Measurements from ENCODE around the gene R3HDM4. TPM values are rescaled to one million over a fixed set of nuclear protein-coding genes. Genes with fewer than 3 reads are reported as not detected.

R3HDM4 gene
- total and polyA plus RNA-seq, 9 of the 15 experiments (the other 6 are each of a cell fraction or from before 2014, with no cell fraction given): 3.2 to 154 (median 59.0) TPM

GRCh38 chr19:892894-893689 lies 19.9 kb downstream of the R3HDM4 start, which contains the start of the genes MED16 and RNU6-9 (continued):
- TF ChIP-seq GMEB1 (CRISPR knock-in tag; IDR thresholded peaks at IDR 0.05) (no peak), HDAC8 (tag; IDR thresholded peaks at IDR 0.05) (no peak), KLF1 (tag; IDR thresholded peaks at IDR 0.05) (no peak), ZNF764 (CRISPR knock-in tag; IDR thresholded peaks at IDR 0.05; ENCODE audit: low read depth) (no peak), POLR2AphosphoS5 (IDR thresholded peaks at IDR 0.05; ENCODE audit: control insufficient read depth, insufficient read depth, low read depth, low read length) (peak; percentile 33; the same call in 1 of the 2 replicates), TAL1 (IDR thresholded peaks at IDR 0.05) (no peak), SOX6 (IDR thresholded peaks at IDR 0.05) (0 out of 2 replicates have a peak, but pooled peaks have one; percentile 51), ZNF175 (CRISPR knock-in tag; IDR thresholded peaks at IDR 0.05; ENCODE audit: low read depth) (0 out of 2 replicates have a peak, but pooled peaks have one; percentile 52), DMBX1 (CRISPR knock-in tag; IDR thresholded peaks at IDR 0.05; ENCODE audit: borderline replicate concordance) (no peak), NFXL1 (CRISPR knock-in tag; IDR thresholded peaks at IDR 0.05) (no peak), MECOM (CRISPR knock-in tag; IDR thresholded peaks at IDR 0.05) (no peak), ZMIZ1 (IDR thresholded peaks at IDR 0.05; ENCODE audit: low read depth in 2 of 2, low read length in 2 of 2) (no peak), PHB (CRISPR knock-in tag; IDR thresholded peaks at IDR 0.05) (no peak), OTX1 (CRISPR knock-in tag; IDR thresholded peaks at IDR 0.05) (no peak), ZNF77 (CRISPR knock-in tag; IDR thresholded peaks at IDR 0.05) (no peak), CHD4 (IDR thresholded peaks at IDR 0.05; ENCODE audit: insufficient read depth, insufficient replicate concordance, low read depth, low read length, poor library complexity, severe bottlenecking) (no peak), ZNF124 (CRISPR knock-in tag; IDR thresholded peaks at IDR 0.05) (no peak), CCNT2 (IDR thresholded peaks at IDR 0.05; ENCODE audit: borderline replicate concordance, extremely low read depth, insufficient read length, low read depth, low read length) (peak; percentile 83), ERF (CRISPR knock-in tag; IDR thresholded peaks at IDR 0.05) (no peak), DACH1 (IDR thresholded peaks at IDR 0.05; ENCODE audit: partially characterized antibody) (no peak), ARID2 (IDR thresholded peaks at IDR 0.05) (no peak), GATAD2A (IDR thresholded peaks at IDR 0.05) (no peak)
- TF ChIP-seq, protein P1, sequence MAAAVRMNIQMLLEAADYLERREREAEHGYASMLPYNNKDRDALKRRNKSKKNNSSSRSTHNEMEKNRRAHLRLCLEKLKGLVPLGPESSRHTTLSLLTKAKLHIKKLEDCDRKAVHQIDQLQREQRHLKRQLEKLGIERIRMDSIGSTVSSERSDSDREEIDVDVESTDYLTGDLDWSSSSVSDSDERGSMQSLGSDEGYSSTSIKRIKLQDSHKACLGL (CRISPR knock-in tag; IDR thresholded peaks at IDR 0.05; ENCODE audit: borderline replicate concordance, poor library complexity, severe bottlenecking): no peak

All from K562 (cell line).